ENCODE results near the gene LMOD2. TPM values are rescaled to one million over a fixed set of nuclear protein-coding genes. Genes with fewer than 3 reads are reported as not detected.
A peak's percentile ranks its signal among the peaks of the same experiment; 100 is the strongest.

Gene LMOD2
- total and polyA plus RNA-seq, 2 experiments from 2014 or later: not detected

- TF ChIP-seq ZNF462 (CRISPR knock-in tag; IDR thresholded peaks at IDR 0.05) (no peak), POLR2AphosphoS5 (IDR thresholded peaks at IDR 0.05; ENCODE audit: low read depth) (no peak), STAT1 (IDR thresholded peaks at IDR 0.05; ENCODE audit: unreplicated experiment) (no peak)
These were observed 32.8 kb upstream of the LMOD2 start (continued) for GRCh38 chr7:123622660-123623386.

- H3K4me2 ChIP-seq: no peak overlapping the region
- H3K36me3 Mint-ChIP-seq (ENCODE audit: low read depth): no peaks in the 10 kb centered on the region
- peaks cover 12% of the 10 kb centered on the region; the same call in 1 of the 2 replicates for H3K9me2 ChIP-seq (ENCODE audit: insufficient read depth)
- DNase-seq (ENCODE audit: low spot score) (peak; percentile 80), ATAC-seq (peak; percentile 69)
- no peaks in the 10 kb centered on the region for H3K27me3 ChIP-seq (ENCODE audit: insufficient read depth)
- H3K4me1 Mint-ChIP-seq: peaks cover 6% of the 10 kb centered on the region
- no peak overlapping the region for H3K4me3 ChIP-seq
- no peaks in the 10 kb centered on the region for H3K79me2 ChIP-seq (replicated peaks; ENCODE audit: insufficient read depth)
- H3F3A ChIP-seq (replicated peaks; ENCODE audit: low read depth): no peaks in the 10 kb centered on the region
- H3K27ac Mint-ChIP-seq: no peak overlapping the region
- H3K4me3 Mint-ChIP-seq: no peak overlapping the region
- H3K27ac ChIP-seq (ENCODE audit: low read depth): no peak overlapping the region
- peak overlapping the region; percentile 70; the same call in 1 of the 2 replicates for H2AFZ ChIP-seq
- H3K36me3 ChIP-seq (ENCODE audit: insufficient read depth): no peaks in the 10 kb centered on the region
- H3K4me1 ChIP-seq (ENCODE audit: insufficient read depth): no peaks in the 10 kb centered on the region
- no peaks in the 10 kb centered on the region for H3K27me3 Mint-ChIP-seq (ENCODE audit: insufficient read depth, low read depth, poor library complexity)
- H4K20me1 ChIP-seq (replicated peaks; ENCODE audit: insufficient read depth): no peaks in the 10 kb centered on the region
- H3K9me3 Mint-ChIP-seq: no peaks in the 10 kb centered on the region
- TF ChIP-seq ZNF462 (CRISPR knock-in tag; IDR thresholded peaks at IDR 0.05) (peak; percentile 38; the same call in 1 of the 2 replicates), CREB1 (CRISPR knock-in tag; IDR thresholded peaks at IDR 0.05; ENCODE audit: low read depth) (peak; percentile 83), EZH2 (IDR thresholded peaks at IDR 0.05; ENCODE audit: low read depth, unreplicated experiment) (no peak)
These were observed 31.0 kb upstream of the LMOD2 start for GRCh38 chr7:123624527-123625183.
